Mesothelial cell of epicardium (in vitro differentiated cells): Measurements from ENCODE around the gene IFI16. TPM values are rescaled to one million over a fixed set of nuclear protein-coding genes. Genes with fewer than 3 reads are reported as not detected.

Source experiments
- DNase-seq, 2 experiments: peaks; one replicate each; pipeline ENCODE4 v3.0.0; 2021; ENCODE audit warnings: low spot score in 2 of 2; ENCODE audit not compliant: unreplicated experiment in 2 of 2
- H3K27ac Mint-ChIP-seq: 2 replicates; pipeline ENCODE4 v1.8.0; 2021; ENCODE audit warnings: mixed read lengths
- H3K27me3 Mint-ChIP-seq: 2 replicates; pipeline ENCODE4 v1.8.0; 2021; ENCODE audit warnings: low read depth, mixed read lengths
- H3K36me3 Mint-ChIP-seq: 2 replicates; pipeline ENCODE4 v1.8.0; 2021; ENCODE audit warnings: mixed read lengths
- H3K4me1 Mint-ChIP-seq: 2 replicates; pipeline ENCODE4 v1.8.0; 2021; ENCODE audit warnings: mixed read lengths
- H3K4me3 Mint-ChIP-seq: 2 replicates; pipeline ENCODE4 v1.8.0; 2021; ENCODE audit warnings: mild to moderate bottlenecking, moderate library complexity, mixed read lengths
- H3K9me3 Mint-ChIP-seq: 2 replicates; pipeline ENCODE4 v1.8.0; 2021; ENCODE audit warnings: mixed read lengths
- CTCF ChIP-seq: fragments of 200-600 bp; sonication (generic); IDR thresholded peaks from one replicate; pipeline ENCODE4 v1.5.0; 2021; ENCODE audit warnings: antibody characterized with exemption; ENCODE audit not compliant: unreplicated experiment
- total RNA-seq: library from RNA; stranded (reverse); gene quantifications from 3 replicates; pipeline ENCODE4 v1.2.1, GENCODE V29; 2021

Gene IFI16
- total RNA-seq, 1 donor from 2014 or later, result 87.3 TPM

- no peaks in the 10 kb centered on the region for H3K36me3 Mint-ChIP-seq
Observed at GRCh38 chr1:158992787-158993312, 16.9 kb upstream of the IFI16 start.

GRCh38 chr1:158996998-158997397, 12.7 kb upstream of the IFI16 start:
- H3K27me3 Mint-ChIP-seq, result no peaks in the 10 kb centered on the region
- no peak for TF ChIP-seq CTCF
- H3K36me3 Mint-ChIP-seq, result no peaks in the 10 kb centered on the region
- no peak overlapping the region for H3K27ac Mint-ChIP-seq
- H3K4me3 Mint-ChIP-seq, result no peak overlapping the region
- H3K9me3 Mint-ChIP-seq, result no peaks in the 10 kb centered on the region
- peaks cover 19% of the 10 kb centered on the region for H3K4me1 Mint-ChIP-seq
- DNase-seq, result no peak

More at GRCh38 chr1:158992787-158993312, 16.9 kb upstream of the IFI16 start:
- Mint-ChIP-seq H3K4me3 (no peak overlapping the region), H3K27ac (no peak overlapping the region), H3K4me1 (no peaks in the 10 kb centered on the region), H3K27me3 (peaks cover 8% of the 10 kb centered on the region), H3K9me3 (no peaks in the 10 kb centered on the region)
- no peak for TF ChIP-seq CTCF
- DNase-seq, result no peak

- Mint-ChIP-seq H3K27ac (no peak overlapping the region), H3K4me3 (peak overlapping the region; percentile 79), H3K27me3 (no peaks in the 10 kb centered on the region), H3K36me3 (no peaks in the 10 kb centered on the region), H3K9me3 (no peaks in the 10 kb centered on the region), H3K4me1 (peaks cover 21% of the 10 kb centered on the region)
- TF ChIP-seq CTCF, result no peak
- no peak for DNase-seq
Observed at GRCh38 chr1:158998037-158998780, 11.5 kb upstream of the IFI16 start.

- H3K4me1 Mint-ChIP-seq, result peaks cover 21% of the 10 kb centered on the region
Observed at GRCh38 chr1:158998781-158999161, 10.9 kb upstream of the IFI16 start.

GRCh38 chr1:158999316-159000069, 10.2 kb upstream of the IFI16 start:
- Mint-ChIP-seq H3K9me3 (no peaks in the 10 kb centered on the region), H3K36me3 (no peaks in the 10 kb centered on the region), H3K4me1 (peaks cover 22% of the 10 kb centered on the region), H3K27ac (peak overlapping the region; percentile 97), H3K4me3 (peak overlapping the region; percentile 79), H3K27me3 (no peaks in the 10 kb centered on the region)
- no peak for TF ChIP-seq CTCF
- DNase-seq, result peak; percentile 25 to 46

More at GRCh38 chr1:158998781-158999161, 10.9 kb upstream of the IFI16 start:
- Mint-ChIP-seq H3K27me3 (no peaks in the 10 kb centered on the region), H3K27ac (peak overlapping the region; percentile 60), H3K36me3 (no peaks in the 10 kb centered on the region), H3K4me3 (peak overlapping the region; percentile 79), H3K9me3 (no peaks in the 10 kb centered on the region)
- DNase-seq, result no peak
- peak; percentile 99 for TF ChIP-seq CTCF
